Stimulated activated naive CD8-positive, alpha-beta T cell treated with anti-CD3 and anti-CD28 coated beads, Interleukin-15, amount 100 ng/mL, for 72 hours (primary cell): Measurements from ENCODE around the gene BCL2L12.

Experiments
- ATAC-seq: fragments of 150-1000 bp; cut with Tn5 transposase; 2 replicates; pipeline ENCODE4 v1.10.0; 2021; ENCODE audit warnings: mild to moderate bottlenecking, moderate library complexity
- DNase-seq, 2 donors: peaks; one replicate each; pipeline ENCODE4 v3.0.0; 2021 to 2022
- H3K27ac Mint-ChIP-seq, 2 donors: one replicate each; pipeline ENCODE4 v1.8.0; 2022; ENCODE audit warnings: mild to moderate bottlenecking in 2 of 2, mixed read lengths in 2 of 2, moderate library complexity in 2 of 2
- H3K27me3 Mint-ChIP-seq: one replicate; pipeline ENCODE4 v1.8.0; 2022; ENCODE audit warnings: mixed read lengths
- H3K4me1 Mint-ChIP-seq: one replicate; pipeline ENCODE4 v1.8.0; 2022; ENCODE audit warnings: mild to moderate bottlenecking, mixed read lengths
- H3K4me3 Mint-ChIP-seq, 2 donors: one replicate each; pipeline ENCODE4 v1.8.0; 2022; ENCODE audit warnings: mild to moderate bottlenecking in 2 of 2, mixed read lengths in 2 of 2, moderate library complexity in 1 of 2
- H3K9me3 Mint-ChIP-seq, 2 donors: one replicate each; pipeline ENCODE4 v1.8.0; 2022; ENCODE audit warnings: mixed read lengths in 2 of 2

BCL2L12 gene

DNA sequence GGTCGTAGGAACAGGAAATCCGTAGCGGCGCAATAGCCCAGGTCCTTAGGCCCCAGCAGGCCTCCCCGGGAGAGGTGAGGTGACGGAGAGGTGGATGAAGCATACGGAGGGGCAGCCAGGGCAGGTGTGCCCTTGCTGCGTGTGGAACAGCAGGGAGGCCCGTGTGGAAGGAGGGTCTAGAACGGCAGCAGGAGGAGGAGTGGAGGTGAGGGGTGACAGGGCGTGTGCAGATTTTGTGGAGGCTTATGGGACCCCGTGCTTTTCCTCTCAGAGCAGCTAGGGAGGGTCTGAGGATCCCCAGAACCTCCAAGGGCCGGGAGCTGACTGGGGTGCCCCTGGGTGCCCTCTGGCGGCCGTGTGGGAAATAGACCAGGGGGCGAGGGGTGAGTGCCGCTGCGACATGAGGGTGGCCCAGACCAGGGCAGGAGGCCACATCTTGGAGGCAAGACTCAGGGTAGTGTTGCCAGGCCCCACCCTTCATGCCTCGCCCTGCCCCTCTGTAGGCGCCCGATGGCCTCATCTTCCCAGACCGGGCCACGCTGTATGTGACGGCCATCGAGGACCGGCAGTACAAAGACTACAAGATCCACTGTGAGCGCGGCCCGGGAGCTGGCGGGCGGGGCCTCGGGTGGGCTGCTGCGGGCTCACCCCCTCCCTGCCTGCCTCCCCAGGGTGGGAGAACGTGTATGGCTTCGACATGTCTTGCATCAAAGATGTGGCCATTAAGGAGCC is 18.7 kb downstream of the BCL2L12 start:
- Mint-ChIP-seq H3K4me3 (no peak overlapping the region), H3K9me3 (no peaks in the 10 kb centered on the region), H3K27ac (peak overlapping the region in 1 of 2 donors; percentile 27), H3K27me3 (no peaks in the 10 kb centered on the region), H3K4me1 (peaks cover 71% of the 10 kb centered on the region)
- DNase-seq (no peak), ATAC-seq (no peak)

- H3K4me1 Mint-ChIP-seq, result peaks cover 71% of the 10 kb centered on the region
- no peak overlapping the region for H3K27ac Mint-ChIP-seq
- H3K9me3 Mint-ChIP-seq, result no peaks in the 10 kb centered on the region
- peaks cover 2% of the 10 kb centered on the region for H3K27me3 Mint-ChIP-seq
- no peak overlapping the region for H3K4me3 Mint-ChIP-seq
- ATAC-seq, result no peak
- DNase-seq, result no peak
These were observed 19.3 kb downstream of the BCL2L12 start for GRCh38 chr19:49684983-49685553.

DNA sequence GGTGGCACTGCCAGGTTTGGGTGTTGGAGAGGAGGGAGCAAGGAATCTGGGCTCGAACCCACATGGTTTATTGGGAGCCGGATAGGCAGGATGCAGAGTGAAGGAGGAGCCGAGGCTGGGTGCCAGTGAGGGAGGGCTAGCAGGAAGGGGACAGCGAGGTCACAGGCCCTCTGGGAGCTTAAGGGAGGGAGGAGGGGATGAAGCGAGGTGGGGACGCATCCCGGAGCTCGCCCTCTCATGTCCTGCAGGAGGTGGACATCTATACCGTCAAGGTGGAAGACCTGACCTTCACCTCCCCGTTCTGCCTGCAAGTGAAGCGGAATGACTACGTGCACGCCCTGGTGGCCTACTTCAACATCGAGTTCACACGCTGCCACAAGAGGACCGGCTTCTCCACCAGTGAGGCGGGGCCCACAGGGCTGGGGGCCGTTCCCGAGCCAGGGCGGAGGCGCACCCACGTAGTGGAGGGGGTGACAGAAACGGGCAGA is 20.2 kb downstream of the BCL2L12 start:
- peaks cover 10% of the 10 kb centered on the region for H3K27me3 Mint-ChIP-seq
- H3K9me3 Mint-ChIP-seq, result no peaks in the 10 kb centered on the region
- H3K4me3 Mint-ChIP-seq, result no peak overlapping the region
- ATAC-seq (no peak), DNase-seq (no peak)
- H3K27ac Mint-ChIP-seq, result no peak overlapping the region
- H3K4me1 Mint-ChIP-seq, result peaks cover 71% of the 10 kb centered on the region

GRCh38 chr19:49686503-49687088 is 20.9 kb downstream of the BCL2L12 start:
- DNase-seq (no peak), ATAC-seq (no peak)
- no peaks in the 10 kb centered on the region for H3K9me3 Mint-ChIP-seq
- H3K27me3 Mint-ChIP-seq, result peaks cover 17% of the 10 kb centered on the region
- H3K4me3 Mint-ChIP-seq, result no peak overlapping the region
- no peak overlapping the region for H3K27ac Mint-ChIP-seq
- peaks cover 74% of the 10 kb centered on the region for H3K4me1 Mint-ChIP-seq

DNA sequence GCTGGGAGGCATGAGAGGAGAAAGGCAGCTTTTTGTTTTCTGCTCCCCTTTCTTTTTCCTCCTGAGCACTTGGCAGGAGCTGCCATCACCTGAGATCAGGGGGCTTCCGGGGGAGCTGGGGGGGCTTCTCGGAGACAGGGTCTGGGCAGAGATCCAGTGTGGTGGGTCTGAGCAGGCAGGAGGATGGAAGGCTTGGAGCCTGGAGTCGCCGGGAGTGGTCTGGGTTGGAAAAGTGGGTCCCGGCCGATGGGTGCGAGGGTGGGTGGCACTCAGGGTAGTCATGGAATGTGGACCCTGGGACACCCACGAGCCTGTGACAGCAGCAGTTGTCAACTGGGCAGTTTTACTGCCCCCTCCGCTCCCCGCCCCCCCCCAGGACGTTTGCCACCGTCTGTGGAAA is 21.4 kb downstream of the BCL2L12 start:
- peaks cover 21% of the 10 kb centered on the region for H3K27me3 Mint-ChIP-seq
- DNase-seq (no peak), ATAC-seq (no peak)
- no peak overlapping the region for H3K4me3 Mint-ChIP-seq
- H3K27ac Mint-ChIP-seq, result no peak overlapping the region
- H3K9me3 Mint-ChIP-seq, result no peaks in the 10 kb centered on the region
- peaks cover 71% of the 10 kb centered on the region for H3K4me1 Mint-ChIP-seq

- Mint-ChIP-seq H3K4me3 (no peak overlapping the region), H3K9me3 (no peaks in the 10 kb centered on the region), H3K27me3 (peaks cover 27% of the 10 kb centered on the region), H3K4me1 (peaks cover 72% of the 10 kb centered on the region), H3K27ac (peak overlapping the region in 1 of 2 donors; percentile 12)
- ATAC-seq (no peak), DNase-seq (no peak)
These were observed 22.0 kb downstream of the BCL2L12 start for GRCh38 chr19:49687566-49688316.

GRCh38 chr19:49688531-49689132 is 22.9 kb downstream of the BCL2L12 start:
- Mint-ChIP-seq H3K4me1 (peaks cover 70% of the 10 kb centered on the region), H3K27ac (peak overlapping the region in 1 of 2 donors; percentile 65), H3K9me3 (no peaks in the 10 kb centered on the region), H3K27me3 (peaks cover 29% of the 10 kb centered on the region), H3K4me3 (no peak overlapping the region)
- no peak for DNase-seq
- no peak for ATAC-seq

GRCh38 chr19:49689133-49690078 is 23.7 kb downstream of the BCL2L12 start, which contains the start of gene ADM5:
Gene ADM5 (plus strand): TSS chr19:49689594. CDS start chr19:49689838, 244 bp downstream.
- Mint-ChIP-seq H3K27me3 (peaks cover 29% of the 10 kb centered on the region), H3K4me1 (peaks cover 63% of the 10 kb centered on the region), H3K4me3 (peak within 1 kb of the TSS; percentile 84 to 90), H3K9me3 (no peaks in the 10 kb centered on the region), H3K27ac (peak within 1 kb of the TSS in 1 of 2 donors; percentile 65)
- DNase-seq, result no peak
- ATAC-seq, result peak; percentile 52

DNA sequence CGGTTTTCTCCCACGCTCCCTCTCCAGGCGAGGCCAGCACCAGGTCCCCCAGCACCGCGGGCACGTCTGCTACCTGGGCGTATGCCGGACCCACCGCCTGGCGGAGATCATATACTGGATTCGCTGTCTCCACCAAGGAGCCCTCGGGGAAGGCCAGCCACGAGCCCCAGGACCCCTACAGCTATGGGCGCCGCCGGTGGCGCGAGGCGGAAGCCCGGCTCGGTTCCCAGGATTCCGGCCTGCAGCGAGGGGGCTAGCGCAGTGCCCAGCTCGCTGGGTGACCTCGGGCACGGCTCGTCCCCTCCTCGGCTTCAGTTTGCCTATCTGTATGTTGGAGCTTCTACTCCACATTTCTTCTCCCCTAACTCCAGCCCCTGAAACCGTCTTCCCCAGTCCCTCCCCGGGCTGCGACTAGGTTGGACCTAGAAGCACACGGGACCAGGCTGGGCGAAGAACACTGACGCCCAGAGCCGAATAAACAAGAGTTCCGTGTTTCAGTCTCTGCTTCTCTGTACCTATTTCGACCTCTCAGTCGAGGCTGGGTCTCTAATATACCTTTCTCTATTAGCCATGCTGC is 24.4 kb downstream of the BCL2L12 start:
- DNase-seq, result no peak
- Mint-ChIP-seq H3K9me3 (no peaks in the 10 kb centered on the region), H3K27me3 (peaks cover 29% of the 10 kb centered on the region), H3K27ac (no peak overlapping the region), H3K4me3 (peak overlapping the region; percentile 84 to 90), H3K4me1 (peaks cover 62% of the 10 kb centered on the region)
- ATAC-seq, result no peak

DNA sequence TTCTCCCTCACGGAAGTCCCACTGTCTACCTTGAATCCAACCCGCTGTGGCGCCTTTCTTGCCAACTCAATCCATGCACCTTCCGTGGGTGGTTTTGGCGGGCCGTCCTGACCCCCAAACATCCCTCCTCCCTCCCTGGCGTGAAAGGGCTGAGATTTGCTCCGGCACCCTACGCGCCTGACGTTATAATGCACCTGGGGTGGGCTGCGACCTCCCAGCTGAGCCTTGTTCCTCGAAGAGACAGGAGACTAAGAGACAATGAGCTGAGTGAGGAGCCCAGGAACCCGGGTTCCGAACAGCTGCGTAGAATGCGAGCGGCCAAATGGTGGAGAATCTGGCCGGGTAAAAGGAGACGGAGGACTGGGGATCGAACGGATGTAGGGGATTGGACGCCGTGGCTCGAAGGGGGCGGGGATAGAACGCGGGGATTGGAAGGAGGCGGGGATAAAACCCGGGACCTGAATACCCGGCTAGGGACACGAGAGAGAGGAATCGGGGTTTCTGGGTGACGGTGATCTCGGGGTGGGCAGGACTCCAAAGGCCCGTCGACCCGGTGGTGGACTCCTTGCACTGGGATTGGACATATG is 25.0 kb downstream of the BCL2L12 start, which contains the start of gene CPT1C:
Gene CPT1C (plus strand): TSS at position 461 of the 587 bp plus-strand sequence. CDS start 1,137 bp downstream, outside the sequence.
- Mint-ChIP-seq H3K27ac (peak within 1 kb of the TSS; percentile 75 to 90), H3K4me1 (peaks cover 56% of the 10 kb centered on the region), H3K4me3 (peak within 1 kb of the TSS; percentile 84 to 90), H3K9me3 (no peaks in the 10 kb centered on the region), H3K27me3 (peaks cover 29% of the 10 kb centered on the region)
- DNase-seq (peak; percentile 45 to 52), ATAC-seq (peak; percentile 61)

DNA sequence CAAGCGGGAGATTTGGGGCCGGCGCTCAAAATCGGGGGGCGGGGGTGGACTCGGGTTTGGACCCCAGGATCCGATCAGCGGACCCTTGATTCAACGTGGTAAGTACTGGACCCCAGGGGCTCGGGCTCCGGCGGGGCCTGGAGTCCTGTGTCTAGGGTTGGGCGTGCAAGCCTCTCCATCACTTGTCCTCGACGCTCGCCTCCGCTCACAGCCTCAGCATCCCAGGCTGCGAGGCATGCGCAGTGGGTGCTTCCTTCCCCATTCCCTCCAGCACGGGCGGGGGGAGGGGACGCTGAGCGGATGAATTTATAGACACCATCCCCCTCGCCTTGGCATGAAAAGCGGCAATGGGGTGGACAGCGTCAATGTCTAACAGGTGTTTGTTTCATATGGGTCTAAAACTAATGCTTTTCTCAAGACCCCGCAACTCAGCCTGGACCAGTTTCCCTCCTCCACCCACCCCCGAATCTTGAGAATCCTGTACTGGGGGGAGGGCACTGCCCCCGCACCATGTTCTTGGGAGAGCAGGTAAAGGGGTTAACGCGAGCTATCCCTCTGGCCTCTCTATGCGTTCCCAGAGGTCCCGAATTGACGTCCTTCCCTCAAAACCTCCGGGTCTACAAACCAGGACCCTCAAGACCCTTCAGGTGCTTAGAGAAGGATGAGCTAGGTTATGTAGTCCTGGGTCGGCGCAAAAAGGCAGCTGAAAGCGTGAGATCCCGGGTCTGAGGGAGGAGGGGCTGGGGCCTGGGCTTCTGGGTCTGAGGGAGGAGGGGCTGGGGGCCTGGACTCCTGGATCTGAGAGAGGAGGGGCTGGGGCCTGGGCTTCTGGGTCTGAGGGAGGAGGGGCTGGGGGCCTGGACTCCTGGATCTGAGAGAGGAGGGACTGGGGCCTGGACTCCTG is 25.8 kb downstream of the BCL2L12 start:
- Mint-ChIP-seq H3K4me1 (peaks cover 53% of the 10 kb centered on the region), H3K4me3 (peak overlapping the region; percentile 84 to 90), H3K27ac (no peak overlapping the region), H3K9me3 (no peaks in the 10 kb centered on the region), H3K27me3 (peaks cover 29% of the 10 kb centered on the region)
- DNase-seq (no peak), ATAC-seq (peak; percentile 52)

DNA sequence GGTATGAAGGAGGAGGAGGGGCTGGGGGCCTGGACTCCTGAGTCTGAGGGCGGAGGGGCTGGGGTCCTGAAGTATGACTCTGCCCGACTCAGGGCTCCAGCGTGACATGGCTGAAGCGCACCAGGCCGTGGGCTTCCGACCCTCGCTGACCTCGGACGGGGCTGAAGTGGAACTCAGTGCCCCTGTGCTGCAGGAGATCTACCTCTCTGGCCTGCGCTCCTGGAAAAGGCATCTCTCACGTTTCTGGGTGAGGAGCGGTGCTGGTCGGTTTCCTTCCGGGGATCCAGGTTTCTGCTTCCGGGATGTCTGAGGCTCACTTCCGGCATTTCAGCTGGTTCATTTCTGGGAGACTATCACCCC is 26.4 kb downstream of the BCL2L12 start:
- DNase-seq, result no peak
- peaks cover 29% of the 10 kb centered on the region for H3K27me3 Mint-ChIP-seq
- no peak for ATAC-seq
- peaks cover 49% of the 10 kb centered on the region for H3K4me1 Mint-ChIP-seq
- no peak overlapping the region for H3K27ac Mint-ChIP-seq
- no peaks in the 10 kb centered on the region for H3K9me3 Mint-ChIP-seq
- H3K4me3 Mint-ChIP-seq, result no peak overlapping the region

- ATAC-seq (no peak), DNase-seq (no peak)
- Mint-ChIP-seq H3K27me3 (peaks cover 31% of the 10 kb centered on the region), H3K9me3 (no peaks in the 10 kb centered on the region), H3K4me1 (peaks cover 12% of the 10 kb centered on the region), H3K27ac (no peak overlapping the region), H3K4me3 (no peak overlapping the region)
These were observed 30.4 kb downstream of the BCL2L12 start for GRCh38 chr19:49696115-49696514.
